Subcutaneous abdominal adipose tissue (tissue), 5 donors: ENCODE results near the gene TM4SF4.

Experiments
- H3K27ac ChIP-seq: one replicate; pipeline ENCODE4 v1.7.0; 2013; ENCODE audit warnings: low read depth, mild to moderate bottlenecking, inconsistent platforms, low read length, moderate library complexity
- H3K27me3 ChIP-seq, 5 donors: one replicate each; pipeline ENCODE4 v1.7.0; 2013; ENCODE audit warnings: low read length in 5 of 5, inconsistent platforms in 1 of 5; ENCODE audit not compliant: control insufficient read depth in 5 of 5, insufficient read depth in 4 of 5
- H3K36me3 ChIP-seq, 5 donors: one replicate each; pipeline ENCODE4 v1.7.0; 2013; ENCODE audit warnings: low read length in 5 of 5; ENCODE audit not compliant: control insufficient read depth in 5 of 5, insufficient read depth in 5 of 5
- H3K4me1 ChIP-seq, 5 donors: one replicate each; pipeline ENCODE4 v1.7.0; 2013; ENCODE audit warnings: low read length in 5 of 5, mild to moderate bottlenecking in 3 of 5, moderate library complexity in 1 of 5; ENCODE audit not compliant: control insufficient read depth in 5 of 5, insufficient read depth in 5 of 5
- H3K4me3 ChIP-seq, 5 donors: one replicate each; pipeline ENCODE4 v1.7.0; 2013; ENCODE audit warnings: low read length in 5 of 5, low read depth in 1 of 5
- H3K9ac ChIP-seq, 5 donors: one replicate each; pipeline ENCODE4 v1.7.0; 2013; ENCODE audit warnings: low read length in 5 of 5, mild to moderate bottlenecking in 4 of 5, moderate library complexity in 3 of 5
- H3K9me3 ChIP-seq, 5 donors: one replicate each; pipeline ENCODE4 v1.7.0; 2013; ENCODE audit warnings: low read length in 5 of 5; ENCODE audit not compliant: control insufficient read depth in 5 of 5
- donor health status: healthy.
- donor health status: healthy.
- donor health status: healthy.
- donor health status: healthy.
- donor health status: healthy.

The TM4SF4 gene, protein sequence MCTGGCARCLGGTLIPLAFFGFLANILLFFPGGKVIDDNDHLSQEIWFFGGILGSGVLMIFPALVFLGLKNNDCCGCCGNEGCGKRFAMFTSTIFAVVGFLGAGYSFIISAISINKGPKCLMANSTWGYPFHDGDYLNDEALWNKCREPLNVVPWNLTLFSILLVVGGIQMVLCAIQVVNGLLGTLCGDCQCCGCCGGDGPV

DNA sequence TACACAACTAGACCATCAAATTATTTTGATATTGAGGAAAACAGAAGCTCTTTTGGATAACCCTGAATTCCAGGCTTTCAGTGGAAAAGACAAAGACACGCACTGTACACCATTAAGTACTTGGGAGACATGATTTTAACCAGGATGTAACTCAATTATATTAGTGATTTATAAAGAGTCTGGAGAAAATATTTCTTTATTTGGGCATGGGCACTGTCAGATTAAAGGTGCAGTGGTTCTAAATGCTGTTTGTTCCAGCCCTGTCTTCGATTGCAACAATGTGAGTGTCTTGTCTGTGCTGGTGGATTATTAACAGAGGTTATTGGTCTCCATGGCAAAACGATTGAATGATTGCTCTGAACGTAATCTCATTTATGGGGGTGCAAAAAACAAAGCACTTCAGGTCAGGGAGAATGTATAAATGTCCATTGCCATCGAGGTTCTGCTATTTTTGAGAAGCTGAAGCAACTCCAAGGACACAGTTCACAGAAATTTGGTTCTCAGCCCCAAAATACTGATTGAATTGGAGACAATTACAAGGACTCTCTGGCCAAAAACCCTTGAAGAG, at the start of gene TM4SF4:
TSS of gene TM4SF4 (plus strand) at position 448 of the 568 bp plus-strand sequence. CDS start 181 bp downstream, outside the sequence.
- H3K9me3 ChIP-seq: no peaks in the 10 kb centered on the region
- no peak within 1 kb of the TSS for H3K27ac ChIP-seq
- no peaks in the 10 kb centered on the region for H3K27me3 ChIP-seq
- H3K4me1 ChIP-seq: peaks cover 0 to 9% (median 0%) of the 10 kb centered on the region in 5 donors
- H3K4me3 ChIP-seq: no peak within 1 kb of the TSS
- H3K9ac ChIP-seq: peak within 1 kb of the TSS in 1 of 5 donors; percentile 25
- no peaks in the 10 kb centered on the region for H3K36me3 ChIP-seq

DNA sequence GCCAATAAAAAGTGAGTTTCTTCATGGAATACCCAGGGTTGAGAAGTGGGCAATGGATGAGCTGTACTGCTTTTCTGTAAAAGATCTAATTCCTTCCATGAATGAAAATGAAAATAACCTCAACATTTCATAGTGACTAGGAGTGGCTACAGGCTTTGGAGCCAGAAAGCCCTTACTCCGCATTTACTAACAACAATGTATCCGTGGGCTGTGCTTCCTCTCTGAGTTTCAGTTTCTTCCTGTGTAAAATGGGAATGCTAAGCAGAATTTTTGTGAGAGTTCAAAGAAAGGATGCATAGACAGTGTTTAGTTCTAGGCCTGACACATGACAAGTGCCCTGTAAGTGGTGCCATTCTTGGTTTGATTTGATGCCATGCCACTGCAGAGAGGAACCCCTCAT, 49.6 kb upstream of the TM4SF4 start:
- Histone ChIP-seq H3K4me1 (peaks cover 0 to 8% (median 0%) of the 10 kb centered on the region in 5 donors), H3K36me3 (no peaks in the 10 kb centered on the region), H3K27ac (no peak overlapping the region), H3K4me3 (no peak overlapping the region), H3K27me3 (no peaks in the 10 kb centered on the region), H3K9ac (no peak overlapping the region), H3K9me3 (no peaks in the 10 kb centered on the region)

DNA sequence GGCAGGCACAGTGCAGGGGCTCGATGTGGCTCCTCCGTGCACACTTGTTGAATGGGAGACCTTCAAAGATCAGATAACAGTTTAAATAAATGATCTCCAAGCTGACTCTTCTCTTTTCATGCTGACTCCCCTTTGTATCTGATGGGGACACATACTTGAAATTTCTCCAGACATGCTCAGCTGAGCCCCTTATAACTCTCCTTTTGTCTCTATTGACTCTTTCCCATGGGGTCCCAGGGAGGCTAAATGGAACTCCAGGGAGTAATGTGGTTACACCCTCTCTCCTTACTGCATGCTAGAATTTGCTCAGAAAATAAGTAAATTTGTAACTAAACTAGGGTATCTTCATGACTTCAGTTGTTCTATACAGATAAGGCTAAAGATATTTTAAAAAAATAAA, 48.2 kb upstream of the TM4SF4 start:
- Histone ChIP-seq H3K36me3 (no peaks in the 10 kb centered on the region), H3K4me3 (no peak overlapping the region), H3K9ac (no peak overlapping the region), H3K27me3 (no peaks in the 10 kb centered on the region), H3K27ac (no peak overlapping the region), H3K4me1 (peaks cover 0 to 8% (median 0%) of the 10 kb centered on the region in 5 donors), H3K9me3 (no peaks in the 10 kb centered on the region)

DNA sequence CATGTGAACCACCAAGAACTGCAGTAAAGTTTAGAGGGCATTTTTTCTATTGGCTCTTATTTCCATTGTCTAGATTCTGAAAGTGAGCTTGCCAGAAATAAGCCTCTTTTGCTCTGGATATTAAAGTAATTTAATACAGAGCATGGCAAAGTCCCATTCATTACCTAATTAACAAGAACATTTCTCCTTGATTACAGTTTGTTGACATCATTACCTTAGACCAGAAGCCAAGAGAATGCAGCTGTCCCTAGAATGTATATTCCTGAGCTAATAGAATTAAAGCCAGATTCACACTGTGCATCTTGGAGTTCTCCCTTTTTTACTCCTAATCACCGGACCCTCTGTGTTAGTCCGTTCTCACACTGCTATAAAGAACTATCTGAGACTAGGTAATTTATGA, 46.4 kb upstream of the TM4SF4 start:
- Histone ChIP-seq H3K36me3 (no peaks in the 10 kb centered on the region), H3K27me3 (no peaks in the 10 kb centered on the region), H3K4me1 (peaks cover 0 to 8% (median 0%) of the 10 kb centered on the region in 5 donors), H3K27ac (no peak overlapping the region), H3K4me3 (no peak overlapping the region), H3K9me3 (no peaks in the 10 kb centered on the region), H3K9ac (no peak overlapping the region)

DNA sequence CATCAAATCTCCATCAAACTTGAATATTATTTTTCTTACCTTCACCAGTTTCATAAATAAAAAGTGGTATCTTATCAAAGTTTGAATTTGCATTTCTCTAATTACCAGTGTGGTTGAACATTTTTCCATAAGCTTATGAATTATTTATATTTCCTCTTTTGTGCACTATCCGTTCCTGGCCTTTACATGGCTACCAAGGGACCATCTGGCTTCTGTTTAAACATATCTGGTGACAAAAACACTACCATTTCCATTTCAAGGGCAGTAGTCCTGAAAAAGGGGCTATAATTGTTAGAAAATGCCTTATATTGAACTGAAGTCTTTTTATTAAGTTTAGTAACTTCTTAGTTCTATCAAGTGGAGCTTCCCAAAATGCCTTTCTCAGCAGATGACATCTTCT, 44.3 kb upstream of the TM4SF4 start:
- Histone ChIP-seq H3K9ac (no peak overlapping the region), H3K4me1 (peaks cover 0 to 1% (median 0%) of the 10 kb centered on the region in 5 donors), H3K36me3 (no peaks in the 10 kb centered on the region), H3K9me3 (no peaks in the 10 kb centered on the region), H3K4me3 (no peak overlapping the region), H3K27ac (no peak overlapping the region), H3K27me3 (no peaks in the 10 kb centered on the region)

DNA sequence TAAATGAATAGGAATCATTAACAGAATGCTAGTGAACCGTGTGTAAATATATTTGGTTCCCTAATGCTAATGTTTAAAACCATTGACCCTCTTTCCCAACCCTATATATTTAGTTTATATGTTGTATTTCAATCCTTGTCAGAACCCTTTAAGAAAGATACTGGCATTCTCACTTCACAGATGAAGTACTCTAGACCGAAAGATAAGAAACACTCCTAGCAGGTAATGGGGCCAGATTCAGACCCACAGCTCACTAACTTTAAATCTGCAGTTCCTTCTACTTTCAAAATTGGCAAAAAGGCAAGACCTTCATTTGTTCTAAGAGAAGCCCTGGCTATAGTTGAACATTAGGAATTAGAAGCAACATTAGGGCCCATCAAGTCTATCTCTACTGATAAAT, 42.3 kb upstream of the TM4SF4 start:
- Histone ChIP-seq H3K4me1 (peaks cover 0 to under 1% (median 0%) of the 10 kb centered on the region in 5 donors), H3K9ac (no peak overlapping the region), H3K9me3 (no peaks in the 10 kb centered on the region), H3K27me3 (no peaks in the 10 kb centered on the region), H3K36me3 (no peaks in the 10 kb centered on the region), H3K27ac (no peak overlapping the region), H3K4me3 (no peak overlapping the region)

DNA sequence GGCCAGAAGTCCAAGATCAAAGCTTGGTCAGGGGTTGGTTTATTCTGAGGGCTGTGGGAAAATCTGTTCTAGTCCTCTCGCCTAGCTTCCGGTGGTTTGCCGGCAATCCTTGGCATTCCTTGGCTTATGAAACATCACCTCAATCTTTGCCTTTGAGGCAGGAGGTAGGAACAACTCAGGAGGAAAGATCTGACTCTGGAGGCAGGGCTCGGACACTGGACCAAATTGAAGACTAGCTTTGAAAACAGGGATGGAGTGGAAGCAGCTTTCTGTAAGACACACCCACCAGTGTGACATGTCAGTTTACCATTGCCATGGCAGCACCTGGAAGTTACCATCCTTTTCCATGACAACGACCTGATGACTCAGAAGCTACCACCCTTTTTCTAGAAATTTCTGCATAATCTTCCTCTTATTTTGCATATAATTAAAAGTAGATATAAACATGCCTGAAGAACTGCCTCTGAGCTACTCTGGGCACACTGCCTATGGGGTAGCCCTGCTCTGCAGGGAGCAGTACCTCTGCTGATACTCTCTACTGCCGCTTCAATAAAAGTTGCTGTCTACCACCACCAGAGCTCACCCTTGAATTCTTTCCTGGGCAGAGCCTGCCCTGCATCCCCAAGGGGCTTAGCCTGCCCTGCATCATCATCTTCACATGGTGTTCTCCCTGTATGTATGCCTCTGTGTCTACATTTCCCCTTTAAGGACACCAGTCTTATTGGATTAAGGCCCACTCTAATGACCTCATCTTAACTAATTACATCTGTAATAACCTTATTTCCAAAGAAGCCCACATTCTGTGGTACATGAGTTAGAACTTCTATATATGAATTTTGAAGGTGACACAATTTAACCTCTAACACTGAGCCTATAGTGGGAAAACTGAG, 38.3 kb upstream of the TM4SF4 start:
- Histone ChIP-seq H3K4me1 (peaks cover 0 to 7% (median 0%) of the 10 kb centered on the region in 5 donors), H3K4me3 (no peak overlapping the region), H3K36me3 (no peaks in the 10 kb centered on the region), H3K27ac (no peak overlapping the region), H3K9ac (no peak overlapping the region), H3K27me3 (no peaks in the 10 kb centered on the region), H3K9me3 (no peaks in the 10 kb centered on the region)

DNA sequence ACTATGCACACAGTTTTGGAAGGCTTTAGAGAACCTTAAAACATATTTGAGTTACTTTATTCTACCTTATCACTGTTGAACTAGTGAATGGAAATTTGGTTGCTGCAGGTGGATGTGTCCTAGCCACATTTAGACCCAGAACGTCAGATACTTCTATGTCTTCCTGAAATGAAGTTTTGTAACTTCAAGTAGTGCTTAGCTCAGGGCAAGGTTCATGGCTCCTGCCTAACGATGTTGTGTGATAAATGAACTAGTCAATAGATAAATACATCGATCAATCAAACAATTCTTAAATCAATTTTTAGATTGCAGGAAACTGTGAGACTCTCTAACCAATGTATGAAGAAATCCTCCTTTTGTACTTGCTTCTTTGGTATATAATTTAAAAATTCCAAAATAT, 37.2 kb upstream of the TM4SF4 start:
- no peak overlapping the region for H3K9ac ChIP-seq
- H3K4me3 ChIP-seq: no peak overlapping the region
- peaks cover 0 to 7% (median 0%) of the 10 kb centered on the region in 5 donors for H3K4me1 ChIP-seq
- H3K36me3 ChIP-seq: no peaks in the 10 kb centered on the region
- H3K27ac ChIP-seq: no peak overlapping the region
- no peaks in the 10 kb centered on the region for H3K9me3 ChIP-seq
- no peaks in the 10 kb centered on the region for H3K27me3 ChIP-seq

DNA sequence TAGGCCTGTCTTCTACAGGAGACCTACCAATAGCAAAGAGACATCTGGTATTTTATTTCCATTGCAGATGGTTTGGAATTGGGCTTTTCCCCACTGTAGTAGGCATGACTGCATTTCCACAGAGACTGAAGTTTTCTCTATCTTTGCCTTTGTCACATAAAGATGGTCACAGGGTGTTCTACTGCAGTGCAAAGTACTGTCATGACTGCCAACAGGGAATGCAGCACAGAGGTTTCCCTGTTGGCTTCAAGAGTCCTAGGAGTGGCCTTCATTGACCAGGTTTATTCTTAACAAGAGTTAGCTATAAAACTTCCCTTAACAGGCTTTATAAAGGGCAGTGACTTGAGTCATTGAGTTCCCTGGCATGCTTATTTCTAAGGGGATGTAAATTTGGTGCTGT, 36.8 kb upstream of the TM4SF4 start:
- H3K9ac ChIP-seq: no peak overlapping the region
- peaks cover 0 to 7% (median 2%) of the 10 kb centered on the region in 5 donors for H3K4me1 ChIP-seq
- no peaks in the 10 kb centered on the region for H3K36me3 ChIP-seq
- no peak overlapping the region for H3K4me3 ChIP-seq
- H3K27me3 ChIP-seq: no peaks in the 10 kb centered on the region
- no peaks in the 10 kb centered on the region for H3K9me3 ChIP-seq
- no peak overlapping the region for H3K27ac ChIP-seq

DNA sequence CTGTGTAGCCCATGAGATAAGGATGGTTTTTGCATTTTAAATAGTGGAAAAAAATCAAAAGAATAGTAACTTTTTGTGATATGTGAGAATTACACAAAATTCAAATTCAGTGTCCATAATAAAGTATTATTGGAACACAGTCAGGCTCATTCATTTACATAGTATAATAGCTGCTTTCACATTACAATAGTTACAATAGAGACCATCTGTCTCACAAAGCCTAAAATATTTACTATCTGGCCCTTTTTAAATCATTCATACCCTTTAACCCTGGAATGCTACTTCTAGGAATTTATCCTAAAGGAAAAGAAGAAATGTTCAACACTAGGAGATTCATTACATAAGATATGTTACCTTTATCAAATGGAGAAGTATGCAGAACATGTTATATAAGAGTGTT, 35.5 kb upstream of the TM4SF4 start:
- H3K4me3 ChIP-seq: no peak overlapping the region
- no peaks in the 10 kb centered on the region for H3K9me3 ChIP-seq
- no peaks in the 10 kb centered on the region for H3K36me3 ChIP-seq
- H3K4me1 ChIP-seq: peaks cover 0 to 7% (median 5%) of the 10 kb centered on the region in 5 donors
- H3K27ac ChIP-seq: no peak overlapping the region
- no peaks in the 10 kb centered on the region for H3K27me3 ChIP-seq
- no peak overlapping the region for H3K9ac ChIP-seq
